ENCODE results near the gene SIM2. TPM values are rescaled to one million over a fixed set of nuclear protein-coding genes. Genes with fewer than 3 reads are reported as not detected.

The SIM2 gene
- total RNA-seq, 1 experiment from 2014 or later, result not detected

DNA sequence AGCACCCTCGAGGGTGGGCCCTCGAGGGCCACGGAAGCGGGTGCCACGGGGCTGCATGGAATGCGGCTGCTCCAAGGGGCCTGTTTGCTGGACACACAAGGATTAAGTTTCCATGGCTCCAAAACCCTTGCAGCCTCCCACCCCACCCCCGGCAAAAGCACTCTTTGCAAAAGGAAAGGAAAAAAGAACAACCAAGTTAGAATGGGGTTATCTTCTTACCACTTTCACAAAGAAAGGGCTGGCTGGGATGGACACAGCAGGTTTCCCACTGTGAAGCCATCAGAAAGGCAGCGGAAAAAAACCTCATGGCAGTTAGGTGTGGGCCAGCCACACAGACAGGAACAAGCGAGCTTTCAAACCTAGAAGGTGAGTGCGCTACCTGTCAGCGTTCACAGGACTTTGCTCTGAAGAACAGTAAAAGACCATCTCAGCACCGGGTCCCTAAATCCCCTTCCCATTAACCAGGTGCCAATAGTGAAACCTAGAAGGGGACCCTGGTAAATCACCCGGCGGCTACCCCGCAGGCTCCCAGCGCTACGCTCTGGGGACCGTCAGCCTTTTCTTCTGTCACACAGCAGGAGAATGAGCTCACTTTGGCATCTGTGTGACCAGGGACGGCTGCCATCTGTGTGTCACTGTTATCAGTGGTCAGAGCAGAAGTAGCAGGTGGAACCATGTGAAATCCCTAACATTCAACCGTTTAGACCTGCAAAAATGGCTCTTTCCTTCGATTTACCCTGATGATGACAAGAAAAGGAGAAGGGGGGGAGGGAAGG, 93.0 kb downstream of the SIM2 start:
- H3K4me3 Mint-ChIP-seq, result no peak overlapping the region

More for the DNA sequence above, 93.0 kb downstream of the SIM2 start:
- Histone ChIP-seq H3K23ac (ENCODE audit: insufficient read length, low read depth, low read length) (no peak overlapping the region), H3K9me3 (ENCODE audit: control insufficient read depth, low read depth, low read length) (no peaks in the 10 kb centered on the region), H3K56ac (ENCODE audit: insufficient read length, low read depth, low read length) (no peak overlapping the region), H3K27me3 (ENCODE audit: insufficient read depth, low read length) (no peaks in the 10 kb centered on the region), H2BK120ac (ENCODE audit: low read depth, low read length, poor library complexity, severe bottlenecking) (no peak overlapping the region), H2BK5ac (ENCODE audit: insufficient read length, low read length) (no peak overlapping the region), H4K91ac (ENCODE audit: insufficient read length, low read depth, low read length) (no peak overlapping the region), H3K9ac (ENCODE audit: extremely low read depth, insufficient read length, low read length) (no peak overlapping the region), H3K18ac (ENCODE audit: insufficient read length, low read depth, low read length) (no peak overlapping the region), H2AK5ac (ENCODE audit: insufficient read length, low read length) (no peak overlapping the region), H2AFZ (ENCODE audit: low read length) (no peak overlapping the region), H3K14ac (ENCODE audit: insufficient read depth, low read length) (no peak overlapping the region), H2BK20ac (ENCODE audit: low read depth, low read length, poor library complexity, severe bottlenecking) (no peak overlapping the region), H4K8ac (replicated peaks; ENCODE audit: insufficient read length, low read depth, low read length) (no peak overlapping the region), H4K20me1 (ENCODE audit: control insufficient read depth, insufficient read depth, insufficient read length) (no peaks in the 10 kb centered on the region), H3K4me2 (ENCODE audit: insufficient read depth, insufficient read length, low read length) (no peak overlapping the region), H3K4ac (ENCODE audit: low read depth, low read length) (no peak overlapping the region), H4K5ac (ENCODE audit: insufficient read length, low read depth, low read length) (no peak overlapping the region), H3K23me2 (ENCODE audit: insufficient read length, low read depth, low read length, poor library complexity, severe bottlenecking) (no peaks in the 10 kb centered on the region), H3K27ac (ENCODE audit: insufficient read length, low read depth, low read length) (no peak overlapping the region), H2BK15ac (ENCODE audit: low read depth, low read length) (no peak overlapping the region), H2BK12ac (ENCODE audit: insufficient read length, low read depth, low read length) (no peak overlapping the region), H3K4me1 (ENCODE audit: insufficient read depth, low read length) (peaks cover 7% of the 10 kb centered on the region; the same call in 1 of the 2 replicates), H3T11ph (ENCODE audit: low read length) (no peak overlapping the region), H3K79me1 (ENCODE audit: insufficient read depth, low read depth, low read length, poor library complexity, severe bottlenecking) (no peaks in the 10 kb centered on the region), H3K79me2 (ENCODE audit: insufficient read depth, low read length) (no peaks in the 10 kb centered on the region)
- Mint-ChIP-seq H3K27ac (no peak overlapping the region), H3K4me1 (peaks cover 11 to 20% of the 10 kb centered on the region in 2 experiments), H3K36me3 (ENCODE audit: insufficient read depth in 1 of 3, low read depth in 3 of 3) (no peaks in the 10 kb centered on the region), H3K27me3 (ENCODE audit: low read depth) (no peaks in the 10 kb centered on the region), H3K9me3 (no peaks in the 10 kb centered on the region; a peak in 1 of 5 replicates)
- WGBS (ENCODE audit: extremely low coverage, insufficient read length, low lambda C conversion rate), result no CpG with 5 or more reads among the region's 21 CpGs
- no peak for DNase-seq
- TF ChIP-seq, protein P1, sequence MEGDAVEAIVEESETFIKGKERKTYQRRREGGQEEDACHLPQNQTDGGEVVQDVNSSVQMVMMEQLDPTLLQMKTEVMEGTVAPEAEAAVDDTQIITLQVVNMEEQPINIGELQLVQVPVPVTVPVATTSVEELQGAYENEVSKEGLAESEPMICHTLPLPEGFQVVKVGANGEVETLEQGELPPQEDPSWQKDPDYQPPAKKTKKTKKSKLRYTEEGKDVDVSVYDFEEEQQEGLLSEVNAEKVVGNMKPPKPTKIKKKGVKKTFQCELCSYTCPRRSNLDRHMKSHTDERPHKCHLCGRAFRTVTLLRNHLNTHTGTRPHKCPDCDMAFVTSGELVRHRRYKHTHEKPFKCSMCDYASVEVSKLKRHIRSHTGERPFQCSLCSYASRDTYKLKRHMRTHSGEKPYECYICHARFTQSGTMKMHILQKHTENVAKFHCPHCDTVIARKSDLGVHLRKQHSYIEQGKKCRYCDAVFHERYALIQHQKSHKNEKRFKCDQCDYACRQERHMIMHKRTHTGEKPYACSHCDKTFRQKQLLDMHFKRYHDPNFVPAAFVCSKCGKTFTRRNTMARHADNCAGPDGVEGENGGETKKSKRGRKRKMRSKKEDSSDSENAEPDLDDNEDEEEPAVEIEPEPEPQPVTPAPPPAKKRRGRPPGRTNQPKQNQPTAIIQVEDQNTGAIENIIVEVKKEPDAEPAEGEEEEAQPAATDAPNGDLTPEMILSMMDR (conservative IDR thresholded peaks at IDR 0.05), result no peak

Measured in H9 (cell line).